ENCODE results near the gene CCL22.

The CCL22 gene

GRCh38 chr16:57318240-57318970, 40.2 kb upstream of the CCL22 start:
- no peak overlapping the region for H3K4me3 ChIP-seq (ENCODE audit: low read length)

GRCh38 chr16:57319646-57320045, 38.9 kb upstream of the CCL22 start:
- no peak for DNase-seq (ENCODE audit: low read depth)
- H3K4me3 ChIP-seq (ENCODE audit: low read length): no peak overlapping the region
- TF ChIP-seq CTCF (IDR thresholded peaks at IDR 0.05; ENCODE audit: insufficient read depth, low read depth, low read length, missing control alignments): no peak

More at GRCh38 chr16:57318240-57318970, 40.2 kb upstream of the CCL22 start:
- TF ChIP-seq CTCF (IDR thresholded peaks at IDR 0.05; ENCODE audit: insufficient read depth, low read depth, low read length, missing control alignments): no peak
- no peak for DNase-seq (ENCODE audit: low read depth)

- no peak for DNase-seq (ENCODE audit: low read depth)
- TF ChIP-seq CTCF (IDR thresholded peaks at IDR 0.05; ENCODE audit: insufficient read depth, low read depth, low read length, missing control alignments): no peak
- no peak overlapping the region for H3K4me3 ChIP-seq (ENCODE audit: low read length)
Observed at GRCh38 chr16:57324749-57325148, 33.8 kb upstream of the CCL22 start.

- DNase-seq (ENCODE audit: low read depth): no peak
- TF ChIP-seq CTCF (IDR thresholded peaks at IDR 0.05; ENCODE audit: insufficient read depth, low read depth, low read length, missing control alignments): no peak
- H3K4me3 ChIP-seq (ENCODE audit: low read length): no peak overlapping the region
Observed at GRCh38 chr16:57325458-57325857, 33.1 kb upstream of the CCL22 start.

- H3K4me3 ChIP-seq (ENCODE audit: low read length): no peak overlapping the region
- TF ChIP-seq CTCF (IDR thresholded peaks at IDR 0.05; ENCODE audit: insufficient read depth, low read depth, low read length, missing control alignments): no peak
- no peak for DNase-seq (ENCODE audit: low read depth)
Observed at GRCh38 chr16:57329718-57330327, 28.8 kb upstream of the CCL22 start.

GRCh38 chr16:57331355-57331754, 27.2 kb upstream of the CCL22 start:
- TF ChIP-seq CTCF (IDR thresholded peaks at IDR 0.05; ENCODE audit: insufficient read depth, low read depth, low read length, missing control alignments): no peak
- DNase-seq (ENCODE audit: low read depth): no peak
- H3K4me3 ChIP-seq (ENCODE audit: low read length): no peak overlapping the region

- no peak for TF ChIP-seq CTCF (IDR thresholded peaks at IDR 0.05; ENCODE audit: insufficient read depth, low read depth, low read length, missing control alignments)
- DNase-seq (ENCODE audit: low read depth): no peak
- no peak overlapping the region for H3K4me3 ChIP-seq (ENCODE audit: low read length)
Observed at GRCh38 chr16:57333402-57333801, 25.2 kb upstream of the CCL22 start.
